SK-N-SH (cell line): ENCODE data around the gene LEF1. TPM values are rescaled to one million over a fixed set of nuclear protein-coding genes. Genes with fewer than 3 reads are reported as not detected.

Experiments used
- CTCF ChIA-PET: fragments of 300-600, 350-600 bp; formaldehyde crosslinking; extraction: SDS; loops from one replicate; lab custom pipeline; 2021; lab: Yijun Ruan, JAX
- POLR2A ChIA-PET: fragments of 350-600 bp; sonication (Branson Sonifier 250); formaldehyde crosslinking; extraction: SDS; loops from one replicate; lab custom pipeline; 2020; ENCODE audit warnings: antibody characterized with exemption, inconsistent platforms; lab: Yijun Ruan, JAX
- DNase-seq: peaks from one replicate; pipeline ENCODE4 v3.0.0; 2012
- H2AFZ ChIP-seq: fragments of 200-600 bp; sonication (generic); 2 replicates; pipeline ENCODE4 v1.8.1; 2016; ENCODE audit warnings: antibody characterized with exemption, mild to moderate bottlenecking, low read depth
- H3F3A ChIP-seq: fragments of 200-600 bp; sonication (generic); replicated peaks from 2 replicates; pipeline ENCODE3; 2016; ENCODE audit warnings: antibody characterized with exemption, mild to moderate bottlenecking; ENCODE audit not compliant: insufficient read depth
- H3K27ac ChIP-seq, 2 experiments: fragments of 200-500 bp in 1 of 2; fragments of 200-600 bp in 1 of 2; sonication (Bioruptor generic) in 1 of 2; sonication (generic), shearing (Covaris generic) in 1 of 2; 2 replicates each; pipeline versions ENCODE4 v1.5.1 to v1.6.1; 2014 to 2016; ENCODE audit warnings: low read depth in 2 of 2, inconsistent platforms in 1 of 2, low read length in 1 of 2, mild to moderate bottlenecking in 1 of 2, mixed read lengths in 1 of 2
- H3K27me3 ChIP-seq: fragments of 200-600 bp; sonication (generic), shearing (Covaris generic); 2 replicates; pipeline ENCODE4 v1.6.1; 2016; ENCODE audit warnings: mixed run types; ENCODE audit not compliant: insufficient read depth
- H3K36me3 ChIP-seq, 2 experiments: fragments of 200-500 bp in 1 of 2; fragments of 200-600 bp in 1 of 2; sonication (Bioruptor generic) in 1 of 2; sonication (generic) in 1 of 2; replicated peaks in 1 of 2; 2 replicates each; pipeline versions ENCODE3 to v1.5.1; 2014 to 2016; ENCODE audit warnings: low read length in 1 of 2, mild to moderate bottlenecking in 1 of 2; ENCODE audit not compliant: insufficient read depth in 2 of 2, control insufficient read depth in 1 of 2
- H3K4me1 ChIP-seq, 2 experiments: fragments of 200-500 bp in 1 of 2; fragments of 200-600 bp in 1 of 2; sonication (Bioruptor generic) in 1 of 2; sonication (generic), shearing (Covaris generic) in 1 of 2; 2 replicates each; pipeline versions ENCODE4 v1.5.1 to v1.6.1; 2014 to 2016; ENCODE audit warnings: low read depth in 1 of 2, low read length in 1 of 2, mixed run types in 1 of 2; ENCODE audit not compliant: insufficient read depth in 2 of 2, control insufficient read depth in 1 of 2
- H3K4me2 ChIP-seq: fragments of 200-600 bp; sonication (generic), shearing (Covaris generic); 2 replicates; pipeline ENCODE4 v1.6.1; 2017; ENCODE audit warnings: mixed run types
- H3K4me3 ChIP-seq, 2 experiments: fragments of 200-500 bp in 1 of 2; fragments of 200-600 bp in 1 of 2; sonication (Bioruptor generic) in 1 of 2; sonication (generic), shearing (Covaris generic) in 1 of 2; 2 replicates each; pipeline versions ENCODE4 v1.5.1 to v1.8.1; 2014 to 2016; ENCODE audit warnings: low read depth in 2 of 2, inconsistent platforms in 1 of 2, low read length in 1 of 2, mild to moderate bottlenecking in 1 of 2, mixed read lengths in 1 of 2, moderate library complexity in 1 of 2
- H3K79me2 ChIP-seq: fragments of 200-600 bp; sonication (generic); 2 replicates; pipeline ENCODE4 v1.8.1; 2017; ENCODE audit warnings: mild to moderate bottlenecking; ENCODE audit not compliant: insufficient read depth
- H3K9ac ChIP-seq: fragments of 200-600 bp; sonication (generic); 2 replicates; pipeline ENCODE4 v1.6.1; 2017; ENCODE audit warnings: mixed run types
- H3K9me2 ChIP-seq: fragments of 200-600 bp; sonication (generic); 2 replicates; pipeline ENCODE4 v1.6.1; 2017; ENCODE audit warnings: mixed run types
- H3K9me3 ChIP-seq: fragments of 200-600 bp; sonication (generic); 2 replicates; pipeline ENCODE4 v1.6.1; 2017; ENCODE audit warnings: mixed run types, mild to moderate bottlenecking, moderate library complexity
- H4K20me1 ChIP-seq: fragments of 200-600 bp; sonication (generic); 2 replicates; pipeline ENCODE4 v1.6.1; 2017; ENCODE audit warnings: mild to moderate bottlenecking, mixed run types; ENCODE audit not compliant: insufficient read depth
- EP300 ChIP-seq, 2 experiments: IDR thresholded peaks; 2 replicates each; pipeline versions ENCODE4 v1.4.0 to v1.6.1; 2012; ENCODE audit warnings: borderline replicate concordance in 1 of 2, low read depth in 1 of 2, low read length in 1 of 2
- TAF1 ChIP-seq: IDR thresholded peaks from 2 replicates; pipeline ENCODE4 v1.6.1; 2012; ENCODE audit warnings: low read depth, mild to moderate bottlenecking, low read length, moderate library complexity, borderline replicate concordance
- ZBTB33 ChIP-seq: IDR thresholded peaks from 2 replicates; pipeline ENCODE4 v1.4.0; 2012; ENCODE audit warnings: low read depth, borderline replicate concordance
- WGBS: methylation state at CpG from one replicate; pipeline ENCODE4 v1.1.6; 2017; ENCODE audit warnings: low lambda C conversion rate; 5-methylcytosine and 5-hydroxymethylcytosine counted together
- polyA plus RNA-seq, 3 experiments: library from polyadenylated mRNA; depleted of rRNA; stranded (reverse); fragments of >200 nt; gene quantifications; 2 replicates each; pipeline ENCODE4 v1.2.3, GENCODE V29; 2012
- TF ChIP-seq, protein P1 (sequence below): IDR thresholded peaks from 2 replicates; pipeline ENCODE4 v1.6.1; 2012; ENCODE audit warnings: mild to moderate bottlenecking, low read depth, low read length, moderate library complexity

The LEF1 gene
- polyA plus RNA-seq, 1 of the 3 experiments (the other 2 are of a cell fraction), result 0.36 TPM

DNA sequence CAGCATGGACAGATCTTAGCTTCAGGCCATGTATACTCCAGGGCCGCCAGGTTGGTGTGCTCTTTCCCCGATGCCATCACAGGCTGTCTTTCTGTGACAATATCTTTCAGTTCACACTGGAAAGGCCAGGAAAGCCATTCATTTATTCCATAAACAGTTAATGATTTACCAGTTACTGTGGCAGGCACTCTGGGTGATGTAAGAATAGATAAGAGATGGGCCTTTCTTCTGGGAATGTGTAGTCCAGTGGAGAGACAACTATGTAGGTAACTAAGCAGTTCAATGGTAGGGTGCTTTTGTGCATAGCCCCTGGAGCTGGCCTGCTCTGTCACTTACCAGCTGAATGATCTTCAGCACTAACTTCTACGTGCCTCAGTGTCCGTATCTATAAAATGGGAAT lies 46.3 kb upstream of the LEF1 start:
- no peak overlapping the region for H3K4me3 ChIP-seq
- H3F3A ChIP-seq, result no peaks in the 10 kb centered on the region
- no peak overlapping the region for H2AFZ ChIP-seq
- no peak for TF ChIP-seq EP300 (IDR thresholded peaks at IDR 0.05; ENCODE audit: borderline replicate concordance in 1 of 2, low read depth in 1 of 2, low read length in 1 of 2)
- H3K4me1 ChIP-seq, result no peaks in the 10 kb centered on the region
- H3K27ac ChIP-seq, result no peak overlapping the region
- ChIA-PET CTCF (no interaction called here), POLR2A (no interaction called here)
- no peak overlapping the region for H3K9ac ChIP-seq
- WGBS, result 8% methylated on average over 4 of the region's 4 CpGs
- no peaks in the 10 kb centered on the region for H3K9me2 ChIP-seq
- DNase-seq, result no peak
- H4K20me1 ChIP-seq, result no peaks in the 10 kb centered on the region
- no peak overlapping the region for H3K4me2 ChIP-seq
- H3K36me3 ChIP-seq, result no peaks in the 10 kb centered on the region
- no peaks in the 10 kb centered on the region for H3K27me3 ChIP-seq
- H3K9me3 ChIP-seq, result no peaks in the 10 kb centered on the region
- H3K79me2 ChIP-seq, result no peaks in the 10 kb centered on the region

DNA sequence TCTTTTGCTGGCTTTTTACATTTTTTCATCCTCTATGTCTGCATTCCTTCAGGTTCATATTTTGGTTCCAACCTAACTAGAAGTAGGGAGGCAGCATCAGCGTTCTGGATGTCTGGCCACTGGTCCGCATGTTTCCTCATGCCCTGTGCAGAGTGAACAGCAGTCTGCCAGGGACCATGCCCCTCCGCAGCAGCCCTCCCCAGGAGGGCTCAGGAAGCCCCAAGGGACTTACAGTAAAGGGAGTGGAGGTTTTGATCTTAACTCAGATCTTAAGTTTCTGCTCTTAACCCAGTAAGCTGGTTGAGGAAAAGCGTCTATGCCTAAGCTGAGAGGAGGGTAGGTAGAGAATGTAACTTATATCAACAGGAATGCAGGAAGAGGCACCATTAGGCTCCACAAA lies 45.0 kb upstream of the LEF1 start:
- Histone ChIP-seq H3K4me3 (no peak overlapping the region), H3K4me2 (no peak overlapping the region), H3K36me3 (no peaks in the 10 kb centered on the region), H3K9me2 (no peaks in the 10 kb centered on the region), H2AFZ (no peak overlapping the region), H4K20me1 (no peaks in the 10 kb centered on the region), H3K9me3 (no peaks in the 10 kb centered on the region), H3F3A (no peaks in the 10 kb centered on the region), H3K79me2 (no peaks in the 10 kb centered on the region), H3K27ac (no peak overlapping the region), H3K27me3 (no peaks in the 10 kb centered on the region), H3K4me1 (no peaks in the 10 kb centered on the region), H3K9ac (no peak overlapping the region)
- 7% methylated on average over 3 of the region's 4 CpGs for WGBS
- ChIA-PET CTCF (no interaction called here), POLR2A (no interaction called here)
- no peak for DNase-seq
- TF ChIP-seq ZBTB33, result no peak
- no peak for TF ChIP-seq EP300 (IDR thresholded peaks at IDR 0.05; ENCODE audit: borderline replicate concordance in 1 of 2, low read depth in 1 of 2, low read length in 1 of 2)
- TF ChIP-seq TAF1, result no peak
- TF ChIP-seq, protein P1, sequence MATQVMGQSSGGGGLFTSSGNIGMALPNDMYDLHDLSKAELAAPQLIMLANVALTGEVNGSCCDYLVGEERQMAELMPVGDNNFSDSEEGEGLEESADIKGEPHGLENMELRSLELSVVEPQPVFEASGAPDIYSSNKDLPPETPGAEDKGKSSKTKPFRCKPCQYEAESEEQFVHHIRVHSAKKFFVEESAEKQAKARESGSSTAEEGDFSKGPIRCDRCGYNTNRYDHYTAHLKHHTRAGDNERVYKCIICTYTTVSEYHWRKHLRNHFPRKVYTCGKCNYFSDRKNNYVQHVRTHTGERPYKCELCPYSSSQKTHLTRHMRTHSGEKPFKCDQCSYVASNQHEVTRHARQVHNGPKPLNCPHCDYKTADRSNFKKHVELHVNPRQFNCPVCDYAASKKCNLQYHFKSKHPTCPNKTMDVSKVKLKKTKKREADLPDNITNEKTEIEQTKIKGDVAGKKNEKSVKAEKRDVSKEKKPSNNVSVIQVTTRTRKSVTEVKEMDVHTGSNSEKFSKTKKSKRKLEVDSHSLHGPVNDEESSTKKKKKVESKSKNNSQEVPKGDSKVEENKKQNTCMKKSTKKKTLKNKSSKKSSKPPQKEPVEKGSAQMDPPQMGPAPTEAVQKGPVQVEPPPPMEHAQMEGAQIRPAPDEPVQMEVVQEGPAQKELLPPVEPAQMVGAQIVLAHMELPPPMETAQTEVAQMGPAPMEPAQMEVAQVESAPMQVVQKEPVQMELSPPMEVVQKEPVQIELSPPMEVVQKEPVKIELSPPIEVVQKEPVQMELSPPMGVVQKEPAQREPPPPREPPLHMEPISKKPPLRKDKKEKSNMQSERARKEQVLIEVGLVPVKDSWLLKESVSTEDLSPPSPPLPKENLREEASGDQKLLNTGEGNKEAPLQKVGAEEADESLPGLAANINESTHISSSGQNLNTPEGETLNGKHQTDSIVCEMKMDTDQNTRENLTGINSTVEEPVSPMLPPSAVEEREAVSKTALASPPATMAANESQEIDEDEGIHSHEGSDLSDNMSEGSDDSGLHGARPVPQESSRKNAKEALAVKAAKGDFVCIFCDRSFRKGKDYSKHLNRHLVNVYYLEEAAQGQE, result no peak

DNA sequence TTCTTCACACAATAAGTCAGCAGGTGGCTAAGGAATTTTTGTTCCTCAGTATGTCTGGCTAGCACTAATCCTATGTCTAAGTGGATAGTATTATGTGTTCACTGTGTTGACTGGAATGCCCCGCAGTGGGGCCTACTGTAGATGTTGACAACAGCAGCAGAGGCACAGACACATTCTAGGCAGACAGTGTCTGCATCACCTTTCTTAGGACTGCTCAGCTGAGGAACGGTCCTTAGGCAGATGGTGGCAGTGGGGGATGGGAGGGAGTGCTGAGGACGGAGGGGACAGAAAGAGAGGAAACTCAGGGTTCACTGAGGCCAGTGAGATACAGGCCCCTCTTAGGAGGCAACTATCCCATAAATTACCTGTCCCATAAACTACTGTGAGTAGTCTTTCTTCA lies 44.6 kb upstream of the LEF1 start:
- Histone ChIP-seq H3K36me3 (no peaks in the 10 kb centered on the region), H3K27ac (no peak overlapping the region), H3K9me3 (no peaks in the 10 kb centered on the region), H4K20me1 (no peaks in the 10 kb centered on the region), H3K4me2 (no peak overlapping the region), H3K79me2 (no peaks in the 10 kb centered on the region), H3K9ac (no peak overlapping the region), H3K9me2 (no peaks in the 10 kb centered on the region), H3K27me3 (no peaks in the 10 kb centered on the region), H3K4me1 (no peaks in the 10 kb centered on the region), H3K4me3 (no peak overlapping the region), H3F3A (no peaks in the 10 kb centered on the region), H2AFZ (no peak overlapping the region)
- ChIA-PET POLR2A (no interaction called here), CTCF (no interaction called here)
- no peak for TF ChIP-seq EP300 (IDR thresholded peaks at IDR 0.05; ENCODE audit: borderline replicate concordance in 1 of 2, low read depth in 1 of 2, low read length in 1 of 2)
- 11% methylated on average over 3 of the region's 3 CpGs for WGBS
- no peak for DNase-seq
